SHP77 treated with DMSO at 0.1 percent for 48 hours (cell line): ENCODE results near the gene SFN.
"Not testable (repeated sequence)": the region's sequence is repeated elsewhere in the genome, so short reads cannot be mapped to it uniquely, and the experiment has no call there.

Experiments
- DNase-seq: peaks from one replicate; lab custom pipeline; 2025; lab: John Stamatoyannopoulos, UW

SFN gene

GRCh38 chr1:26873097-26873496 is 10.1 kb downstream of the SFN start:
- not testable (repeated sequence) for DNase-seq

DNA sequence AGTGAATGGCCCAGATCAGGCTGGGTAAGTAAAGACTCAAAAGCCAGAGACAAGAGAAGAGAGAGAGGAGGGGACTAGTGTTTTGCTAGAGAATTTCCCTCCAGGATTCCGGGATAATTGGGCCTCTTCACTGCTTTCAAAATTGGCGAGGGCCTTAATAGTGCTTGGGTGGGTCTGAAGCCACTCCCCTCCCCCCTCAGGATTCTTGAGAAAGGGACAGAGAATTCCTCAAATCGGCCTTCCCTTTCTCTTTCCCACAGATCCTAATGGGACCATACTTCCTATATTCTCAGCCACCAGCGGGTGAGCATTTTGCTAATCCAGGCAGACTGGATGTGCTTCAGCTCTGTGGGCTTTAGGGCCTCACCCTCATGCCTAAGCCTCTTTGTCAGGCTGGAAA is 11.9 kb downstream of the SFN start:
- DNase-seq: no peak

- no peak for DNase-seq
Measured at GRCh38 chr1:26877326-26877725, 14.4 kb downstream of the SFN start.

GRCh38 chr1:26879793-26880192 is 16.8 kb downstream of the SFN start:
- DNase-seq: no peak

DNA sequence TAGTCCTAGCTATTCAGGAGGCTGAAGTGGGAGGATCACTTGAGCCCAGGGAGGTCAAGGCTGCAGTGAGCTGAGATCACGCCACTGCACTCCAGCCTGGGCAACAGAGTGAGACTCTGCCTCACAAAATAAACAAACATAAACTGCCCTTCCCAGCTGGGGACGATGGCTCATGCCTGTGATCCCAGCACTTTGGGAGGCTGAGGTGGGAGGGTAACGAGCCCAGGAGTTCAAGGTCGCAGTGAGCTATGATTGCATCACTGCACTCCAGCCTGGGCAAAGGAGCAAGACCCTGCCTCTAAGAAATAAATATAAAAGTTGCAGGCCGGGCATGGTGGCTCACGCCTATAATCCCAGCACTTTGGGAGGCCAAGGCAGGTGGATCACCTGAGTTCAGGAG is 18.7 kb downstream of the SFN start:
- not testable (repeated sequence) for DNase-seq

GRCh38 chr1:26882696-26883463 is 19.9 kb downstream of the SFN start:
- no peak for DNase-seq

GRCh38 chr1:26887125-26887524 is 24.2 kb downstream of the SFN start:
- DNase-seq: no peak

GRCh38 chr1:26888231-26888630 is 25.3 kb downstream of the SFN start:
- DNase-seq: no peak

GRCh38 chr1:26889551-26890466 is 26.9 kb downstream of the SFN start, which contains the start of gene GPN2:
TSS of gene GPN2 (minus strand) at chr1:26890283. CDS start at chr1:26890096, 187 bp downstream.
- DNase-seq: peak; percentile 36

DNA sequence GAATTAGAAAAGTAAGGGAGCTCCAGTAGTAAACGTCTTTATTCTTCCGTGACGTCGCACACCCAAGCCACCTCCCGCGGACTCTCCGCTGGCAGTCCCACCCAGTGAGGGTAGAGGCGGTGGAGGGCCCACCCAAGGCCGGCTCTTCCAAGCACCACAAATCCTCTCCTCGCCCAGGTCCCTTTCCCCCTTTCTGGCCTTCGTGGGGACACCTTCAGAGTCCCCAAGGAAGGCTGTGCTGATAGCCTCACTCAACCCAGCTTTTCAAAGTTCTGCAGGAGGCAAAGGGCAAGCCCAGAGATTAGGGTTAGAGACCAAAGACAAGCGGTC is 27.5 kb downstream of the SFN start:
- DNase-seq: no peak

GRCh38 chr1:26894263-26894662 is 31.3 kb downstream of the SFN start:
- no peak for DNase-seq

- DNase-seq: no peak
Measured at GRCh38 chr1:26897351-26897750, 34.4 kb downstream of the SFN start.

- DNase-seq: peak; percentile 72
Measured at GRCh38 chr1:26900001-26900814, 37.3 kb downstream of the SFN start, which contains the start of gene GPATCH3. TSS of gene GPATCH3 (minus strand) at chr1:26900467. CDS start at chr1:26900442, 25 bp downstream.

- DNase-seq: no peak
Measured at GRCh38 chr1:26900815-26901511, 38.0 kb downstream of the SFN start.

DNA sequence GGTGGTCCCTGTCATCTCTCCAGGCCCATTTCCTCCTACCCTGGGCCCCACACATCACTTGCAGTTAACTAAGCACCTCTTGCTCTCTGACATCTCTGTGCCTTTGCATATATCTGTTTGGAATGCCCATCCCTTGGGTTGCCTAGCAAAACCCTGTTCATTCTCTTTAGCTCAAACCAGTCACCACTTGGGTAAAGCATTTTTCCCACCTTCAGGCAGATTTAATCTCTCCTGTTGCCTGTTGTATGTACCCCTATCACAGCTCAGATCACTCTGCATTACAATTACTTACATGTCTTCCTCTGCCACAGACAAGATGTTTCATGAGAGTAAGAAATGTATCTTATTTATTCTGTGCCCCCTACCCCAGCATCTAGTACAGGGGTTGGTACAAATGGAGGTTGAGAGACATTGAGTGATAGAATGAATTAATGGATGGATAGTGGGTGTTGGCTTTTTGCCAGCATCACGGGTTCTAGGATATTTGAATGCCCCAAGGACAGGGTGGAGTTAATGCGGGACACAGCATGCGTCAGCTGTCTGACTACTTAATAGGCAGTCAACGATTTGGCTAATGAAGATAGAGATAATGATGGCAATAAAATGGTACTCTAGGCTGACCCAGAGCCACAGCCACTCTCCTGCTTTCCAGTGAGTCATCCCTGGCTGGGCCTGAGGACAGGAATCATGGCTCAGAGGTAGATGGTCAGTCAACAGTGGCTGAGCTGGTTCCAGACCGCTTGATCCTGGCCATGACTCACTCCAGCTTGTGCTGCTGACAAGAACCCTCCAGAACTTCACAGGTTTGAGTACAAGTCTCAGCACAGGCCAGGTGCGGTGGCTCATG is 44.3 kb downstream of the SFN start:
- DNase-seq: no peak

DNA sequence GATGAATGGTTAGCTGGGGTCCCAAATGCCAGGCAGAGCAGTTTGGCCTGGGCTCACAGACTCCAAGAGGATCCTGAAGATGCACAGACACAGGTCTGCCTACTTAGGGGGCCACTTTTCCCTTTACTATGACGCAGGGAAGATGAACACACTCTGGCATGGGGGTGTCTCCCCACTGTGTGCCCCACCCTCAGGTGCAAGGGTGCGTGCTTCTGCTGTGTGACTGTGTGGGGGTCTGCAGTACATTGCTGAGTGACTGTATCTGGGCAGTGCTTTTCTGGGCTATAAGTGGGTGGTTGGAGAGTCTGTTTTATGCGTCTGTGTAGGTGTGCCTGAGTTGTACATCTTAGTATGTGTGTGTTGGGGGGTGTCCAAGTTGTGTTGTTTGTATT is 47.0 kb downstream of the SFN start:
- no peak for DNase-seq

- no peak for DNase-seq
Measured at GRCh38 chr1:26910343-26911160, 47.6 kb downstream of the SFN start.

DNA sequence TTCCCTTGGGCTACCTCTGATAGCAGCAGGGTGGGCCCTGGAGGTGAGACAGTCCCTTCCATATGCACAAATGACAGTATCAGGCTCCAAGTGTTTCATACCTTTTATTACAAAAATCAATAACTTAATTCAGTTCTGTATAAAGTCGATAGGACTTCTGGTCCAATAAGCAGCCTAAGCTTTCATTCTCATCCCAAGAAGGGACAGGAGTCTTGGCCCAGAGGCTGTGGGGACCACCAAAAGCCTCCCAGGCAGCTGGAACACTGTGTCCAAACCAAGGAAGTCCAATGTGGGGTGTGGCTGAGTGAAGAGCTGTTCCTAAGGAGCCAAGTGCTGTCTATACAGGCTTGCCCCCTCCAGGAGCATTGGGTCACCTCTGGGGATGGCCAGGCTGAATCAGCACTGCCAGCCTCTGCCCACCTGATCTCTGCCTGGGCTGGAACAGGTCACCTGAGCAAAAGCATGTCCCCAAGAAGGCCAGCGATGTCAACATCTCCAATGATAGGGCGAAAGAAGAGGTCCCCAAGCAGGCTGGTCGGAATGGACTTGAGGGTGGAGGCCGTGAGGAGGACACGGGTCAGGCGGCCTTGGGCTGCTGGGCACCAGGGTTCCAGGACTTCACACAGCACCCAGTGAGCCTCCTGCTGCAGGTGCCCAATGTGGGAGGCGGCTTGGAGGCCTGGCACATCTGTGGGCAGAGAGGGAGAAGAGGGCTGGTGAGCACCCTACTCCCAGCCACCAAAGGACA is 48.6 kb downstream of the SFN start:
- DNase-seq: no peak

- DNase-seq: no peak
Measured at GRCh38 chr1:26912147-26912490, 49.2 kb downstream of the SFN start.
